Measurements from ENCODE around the gene TRPM5. TPM values are rescaled to one million over a fixed set of nuclear protein-coding genes. Genes with fewer than 3 reads are reported as not detected.
A peak's percentile ranks its signal among the peaks of the same experiment; 100 is the strongest.

Gene TRPM5
- total and polyA plus RNA-seq, 2 of the 4 experiments (the other 2 are of a cell fraction) = not detected

DNA sequence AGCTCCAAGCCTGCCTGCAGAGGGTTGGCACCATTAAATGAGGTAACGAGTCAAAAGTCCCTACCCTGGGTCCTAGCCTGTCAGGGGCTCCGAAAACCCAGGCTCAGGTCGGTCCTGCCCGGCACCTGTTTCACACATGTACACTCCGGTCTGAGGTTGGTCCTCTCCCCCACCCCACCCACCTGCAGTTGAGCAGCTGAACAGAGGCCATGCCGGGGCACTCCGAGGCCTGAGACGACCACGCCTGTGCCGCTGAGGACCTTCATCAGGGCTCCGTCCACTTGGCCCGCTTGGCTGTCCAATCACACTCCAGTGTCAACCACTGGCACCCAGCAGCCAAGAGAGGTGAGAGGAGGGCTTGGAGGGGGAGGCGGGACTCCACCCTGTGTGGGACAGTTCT lies 42.2 kb downstream of the TRPM5 start:
- WGBS, 2 experiments (ENCODE audit: extremely low coverage in 2 of 2, insufficient read length in 1 of 2) = 100% methylated on average over 1 of the region's 13 CpGs; no CpG with 5 or more reads in 1 of the 2 experiments
- H3K27me3 ChIP-seq (ENCODE audit: control insufficient read depth, insufficient read depth, low read length) = no peaks in the 10 kb centered on the region; the same call in 1 of the 2 replicates
- H2AFZ ChIP-seq (replicated peaks; ENCODE audit: low read length, poor library complexity) = no peak overlapping the region
- H4K8ac ChIP-seq (ENCODE audit: low read depth in 2 of 2, low read length in 2 of 2) = no peak overlapping the region
- H3K4me1 ChIP-seq (ENCODE audit: control insufficient read depth, insufficient read depth, low read length) = peaks cover 9% of the 10 kb centered on the region
- dilution Hi-C loops (cut with HindIII; ENCODE audit: low sequenced_read_pairs, unreplicated experiment) (no loop called here), in situ Hi-C loops (cut with MboI; ENCODE audit: low sequenced_read_pairs) (no loop called here), intact Hi-C loops (cut with micrococcal nuclease) (no loop called here)
- CTCF ChIA-PET = no interaction called here
- no peaks in the 10 kb centered on the region for H4K20me1 ChIP-seq (ENCODE audit: insufficient read depth, low read length)
- no TSS peak for BruUV-seq (replicated peaks)
- no peak overlapping the region for H3K56ac ChIP-seq (ENCODE audit: extremely low read depth, insufficient read depth, low read length)
- no peaks in the 10 kb centered on the region for H3K9me3 ChIP-seq (ENCODE audit: control insufficient read depth, insufficient read depth, low read length)
- no peak for TF ChIP-seq SMC3 (IDR thresholded peaks at IDR 0.05; ENCODE audit: low read depth, low read length)
- H3K4me3 ChIP-seq (ENCODE audit: insufficient read depth, low read depth, low read length) = peak overlapping the region; percentile 90; the same call in 1 of the 2 replicates
- DNase-seq (no peak), ATAC-seq (ENCODE audit: low read depth) (no peak)
- no peak overlapping the region for H3K9ac ChIP-seq (ENCODE audit: low read depth, low read length)
- no peak overlapping the region for H3K27ac ChIP-seq (ENCODE audit: insufficient read depth, low read length)
- H3K9me1 ChIP-seq (ENCODE audit: insufficient read depth, low read length) = no peaks in the 10 kb centered on the region
- no peak overlapping the region for H2BK120ac ChIP-seq (ENCODE audit: low read depth, low read length)
- no peak overlapping the region for H3K23ac ChIP-seq (ENCODE audit: low read depth, low read length)
- no peak overlapping the region for H2BK20ac ChIP-seq (ENCODE audit: low read depth, low read length)
- H3K4me2 ChIP-seq (ENCODE audit: low read depth, low read length) = peak overlapping the region; percentile 85; the same call in 1 of the 2 replicates
- no peak overlapping the region for H2BK5ac ChIP-seq (ENCODE audit: low read depth, low read length, poor library complexity, severe bottlenecking)
- H3K36me3 ChIP-seq (ENCODE audit: control insufficient read depth, insufficient read depth, low read length) = peaks cover 20% of the 10 kb centered on the region
- POLR2A ChIA-PET (ENCODE audit: unreplicated experiment) = no interaction called here
- H4K5ac ChIP-seq (ENCODE audit: low read depth, low read length) = no peak overlapping the region
- no peak overlapping the region for H3K14ac ChIP-seq (replicated peaks; ENCODE audit: low read depth, low read length)
- no peak overlapping the region for H3K18ac ChIP-seq (ENCODE audit: low read depth, low read length)
- H3K4ac ChIP-seq (ENCODE audit: low read depth, low read length) = no peak overlapping the region
- no peak overlapping the region for H2BK15ac ChIP-seq (ENCODE audit: low read depth, low read length)
- H2AK9ac ChIP-seq (replicated peaks; ENCODE audit: low read depth, low read length, poor library complexity) = peak overlapping the region; percentile 81
- H4K91ac ChIP-seq (ENCODE audit: insufficient read depth, low read depth, low read length) = no peak overlapping the region
- H2AK5ac ChIP-seq (ENCODE audit: low read depth, low read length) = no peak overlapping the region
- H3K79me1 ChIP-seq (ENCODE audit: low read depth in 1 of 2, low read length in 2 of 2) = peaks cover 3 to 36% of the 10 kb centered on the region in 2 experiments; a peak in 3 of 4 replicates
